HepG2 (cell line): ENCODE measurements around the gene TXN2. TPM values are rescaled to one million over a fixed set of nuclear protein-coding genes. Genes with fewer than 3 reads are reported as not detected.

Source experiments
- ARNTL ChIP-seq: sonication (generic); formaldehyde crosslinking; IDR thresholded peaks from 2 replicates; pipeline ENCODE4 v1.4.0; 2020; ENCODE audit warnings: mild to moderate bottlenecking, missing genetic modification reagents
- DMAP1 ChIP-seq: IDR thresholded peaks from 2 replicates; pipeline ENCODE4 v1.6.1; 2016
- HDAC1 ChIP-seq: sonication (generic); formaldehyde crosslinking; IDR thresholded peaks from 2 replicates; pipeline ENCODE4 v1.5.1; 2020; ENCODE audit warnings: mild to moderate bottlenecking, missing genetic modification reagents
- IKZF4 ChIP-seq: sonication (generic); formaldehyde crosslinking; IDR thresholded peaks from 2 replicates; pipeline ENCODE4 v1.5.1; 2020; ENCODE audit warnings: borderline replicate concordance, mild to moderate bottlenecking, low read depth, missing genetic modification reagents; ENCODE audit errors: not compliant biosample characterization
- KLF11 ChIP-seq: IDR thresholded peaks from 2 replicates; pipeline ENCODE4 v1.6.1; 2016; ENCODE audit warnings: missing compliant biosample characterization
- NFKBIZ ChIP-seq: IDR thresholded peaks from 2 replicates; pipeline ENCODE4 v1.6.1; 2018; ENCODE audit warnings: missing genetic modification reagents, missing compliant biosample characterization
- NPAS2 ChIP-seq: sonication (generic); formaldehyde crosslinking; IDR thresholded peaks from 2 replicates; pipeline ENCODE4 v1.8.0; 2022; ENCODE audit warnings: mild to moderate bottlenecking, missing genetic modification reagents, borderline replicate concordance
- RBAK ChIP-seq: sonication (generic); formaldehyde crosslinking; IDR thresholded peaks from 2 replicates; pipeline ENCODE4 v1.5.1; 2020; ENCODE audit warnings: mild to moderate bottlenecking, missing genetic modification reagents
- RXRA ChIP-seq: sonication (generic); formaldehyde crosslinking; IDR thresholded peaks from 2 replicates; pipeline ENCODE4 v1.5.1; 2020; ENCODE audit warnings: missing genetic modification reagents
- SATB2 ChIP-seq: sonication (generic); formaldehyde crosslinking; IDR thresholded peaks from 2 replicates; pipeline ENCODE4 v1.5.0; 2020; ENCODE audit warnings: missing genetic modification reagents
- SIN3A ChIP-seq: IDR thresholded peaks from 2 replicates; pipeline ENCODE4 v1.6.1; 2011; ENCODE audit warnings: low read depth, mild to moderate bottlenecking, control low read depth, low read length, borderline replicate concordance
- SOX5 ChIP-seq: IDR thresholded peaks from 2 replicates; pipeline ENCODE4 v1.6.1; 2016; ENCODE audit warnings: borderline replicate concordance
- TEAD3 ChIP-seq: optimal IDR thresholded peaks from 2 replicates; pipeline ENCODE3; 2016; ENCODE audit warnings: borderline replicate concordance
- USF2 ChIP-seq, 2 experiments: sonication (generic) in 1 of 2; formaldehyde crosslinking in 1 of 2; IDR thresholded peaks; 2 replicates each; pipeline versions ENCODE4 v1.5.1 to v1.6.1; 2011 to 2020; ENCODE audit warnings: borderline replicate concordance in 1 of 2, low read depth in 1 of 2, low read length in 1 of 2, mild to moderate bottlenecking in 1 of 2, missing genetic modification reagents in 1 of 2, moderate library complexity in 1 of 2
- ZNF318 ChIP-seq: sonication (generic); formaldehyde crosslinking; IDR thresholded peaks from 2 replicates; pipeline ENCODE4 v1.4.0; 2020; ENCODE audit warnings: mild to moderate bottlenecking, missing genetic modification reagents
- ZNF597 ChIP-seq: sonication (generic); formaldehyde crosslinking; IDR thresholded peaks from 2 replicates; pipeline ENCODE4 v1.5.0; 2020; ENCODE audit warnings: missing genetic modification reagents
- ZNF598 ChIP-seq: sonication (generic); formaldehyde crosslinking; IDR thresholded peaks from 2 replicates; pipeline ENCODE4 v1.5.1; 2020; ENCODE audit warnings: mild to moderate bottlenecking, missing genetic modification reagents, borderline replicate concordance
- ZNF775 ChIP-seq: sonication (generic); formaldehyde crosslinking; IDR thresholded peaks from 2 replicates; pipeline ENCODE4 v1.4.0; 2020; ENCODE audit warnings: missing genetic modification reagents, mild to moderate bottlenecking, moderate library complexity, borderline replicate concordance
- polyA plus RNA-seq, 8 experiments: library from polyadenylated mRNA; depleted of rRNA in 3 of 8; stranded (reverse) in 7 of 8; unstranded in 1 of 8; fragments of >200 nt; fragmentation: Illumina TruSeq in 4 of 8; extraction: Trizol in 4 of 8; gene quantifications; 2 replicates each; pipeline versions ENCODE4 v1.2.1 to v1.2.3, GENCODE V29; 2011 to 2016; ENCODE audit warnings: low read depth in 4 of 8, missing spikeins in 1 of 8, mixed read lengths in 1 of 8; ENCODE audit not compliant: insufficient read depth in 1 of 8
- total RNA-seq, 5 experiments: library from RNA; depleted of rRNA; stranded (reverse); fragments of >200 nt; fragmentation: Illumina TruSeq; extraction: Trizol; gene quantifications; 2 replicates each; pipeline ENCODE4 v1.2.3, GENCODE V29; 2016; ENCODE audit warnings: low read depth in 1 of 5

Gene TXN2
- total and polyA plus RNA-seq, 2 of the 13 experiments (the other 11 are each of a cell fraction or from before 2014, with no cell fraction given), result 41.4 to 109 TPM

- no peak for TF ChIP-seq ZNF318 (CRISPR knock-in tag)
- TF ChIP-seq HDAC1, result peak; percentile 84; the same call in 1 of the 2 replicates
- peak; percentile 73; the same call in 1 of the 2 replicates for TF ChIP-seq KLF11 (CRISPR knock-in tag)
- no peak for TF ChIP-seq ZNF597 (CRISPR knock-in tag)
- no peak for TF ChIP-seq SATB2 (CRISPR knock-in tag)
- peak; percentile 97 for TF ChIP-seq SOX5 (CRISPR knock-in tag)
- no peak for TF ChIP-seq IKZF4 (CRISPR knock-in tag)
- TF ChIP-seq USF2 (IDR thresholded peaks at IDR 0.05; ENCODE audit: low read depth, low read length), result peak; percentile 87
- peak; percentile 93 for TF ChIP-seq USF2 (CRISPR knock-in tag; IDR thresholded peaks at IDR 0.05; ENCODE audit: borderline replicate concordance)
- TF ChIP-seq ARNTL (CRISPR knock-in tag), result peak; percentile 100
- no peak for TF ChIP-seq RBAK (CRISPR knock-in tag)
- TF ChIP-seq RXRA (CRISPR knock-in tag), result peak; percentile 98
- TF ChIP-seq NFKBIZ, result peak; percentile 85; the same call in 1 of the 2 replicates
- peak; percentile 68 for TF ChIP-seq SIN3A
- TF ChIP-seq TEAD3 (CRISPR knock-in tag), result peak; percentile 96
- peak; percentile 85 for TF ChIP-seq DMAP1 (CRISPR knock-in tag)
- peak; percentile 87; the same call in 1 of the 2 replicates for TF ChIP-seq NPAS2
- no peak for TF ChIP-seq ZNF775 (CRISPR knock-in tag)
- TF ChIP-seq ZNF598 (CRISPR knock-in tag), result no peak
Measured at GRCh38 chr22:36419177-36419911, 62.1 kb downstream of the TXN2 start (continued).
